ENCODE results near the gene CDH4.

Gene CDH4

GRCh38 chr20:61303217-61303616, 51.2 kb downstream of the CDH4 start:
- DNase-seq: no peak

- DNase-seq: no peak
These were observed 51.6 kb downstream of the CDH4 start for GRCh38 chr20:61303675-61304074.

GRCh38 chr20:61304750-61305149, 52.7 kb downstream of the CDH4 start:
- DNase-seq: no peak

- no peak for DNase-seq
These were observed 54.9 kb downstream of the CDH4 start for GRCh38 chr20:61306937-61307475.

GRCh38 chr20:61307686-61308476, 55.8 kb downstream of the CDH4 start:
- no peak for DNase-seq

GRCh38 chr20:61308477-61308774, 56.4 kb downstream of the CDH4 start:
- no peak for DNase-seq

- DNase-seq: no peak
These were observed 58.9 kb downstream of the CDH4 start for GRCh38 chr20:61310954-61311353.

- no peak for DNase-seq
These were observed 59.8 kb downstream of the CDH4 start for GRCh38 chr20:61311656-61312387.

GRCh38 chr20:61312925-61313324, 60.9 kb downstream of the CDH4 start:
- no peak for DNase-seq

GRCh38 chr20:61313396-61313795, 61.3 kb downstream of the CDH4 start:
- DNase-seq: no peak

- no peak for DNase-seq
These were observed 62.4 kb downstream of the CDH4 start for GRCh38 chr20:61314326-61315010.

- DNase-seq: no peak
These were observed 63.3 kb downstream of the CDH4 start for GRCh38 chr20:61315319-61315718.

GRCh38 chr20:61316346-61316745, 64.3 kb downstream of the CDH4 start:
- no peak for DNase-seq

- no peak for DNase-seq
These were observed 66.0 kb downstream of the CDH4 start for GRCh38 chr20:61317966-61318530.

- no peak for DNase-seq
These were observed 68.8 kb downstream of the CDH4 start for GRCh38 chr20:61320691-61321425.

GRCh38 chr20:61321481-61321880, 69.4 kb downstream of the CDH4 start:
- DNase-seq: no peak

- DNase-seq: no peak
These were observed 70.2 kb downstream of the CDH4 start for GRCh38 chr20:61322151-61322865.

GRCh38 chr20:61324906-61325305, 72.8 kb downstream of the CDH4 start:
- DNase-seq: no peak

- no peak for DNase-seq
These were observed 73.7 kb downstream of the CDH4 start for GRCh38 chr20:61325718-61326117.

- DNase-seq: no peak
These were observed 77.0 kb downstream of the CDH4 start for GRCh38 chr20:61328911-61329558.

- no peak for DNase-seq
These were observed 78.4 kb downstream of the CDH4 start for GRCh38 chr20:61330441-61330840.

Measured in NCI-H510A treated with DMSO at 0.1 percent for 48 hours (cell line).